GM18870 (cell line): ENCODE data around the gene ZNF681.
"Not testable (repeated sequence)": the region's sequence is repeated elsewhere in the genome, so short reads cannot be mapped to it uniquely, and the experiment has no call there.

Experiments
- ATAC-seq: cut with Tn5 transposase; IDR thresholded peaks from one replicate; pipeline ENCODE4 v1.9.1; 2021; ENCODE audit warnings: moderate library complexity; ENCODE audit not compliant: unreplicated experiment

The ZNF681 gene

DNA sequence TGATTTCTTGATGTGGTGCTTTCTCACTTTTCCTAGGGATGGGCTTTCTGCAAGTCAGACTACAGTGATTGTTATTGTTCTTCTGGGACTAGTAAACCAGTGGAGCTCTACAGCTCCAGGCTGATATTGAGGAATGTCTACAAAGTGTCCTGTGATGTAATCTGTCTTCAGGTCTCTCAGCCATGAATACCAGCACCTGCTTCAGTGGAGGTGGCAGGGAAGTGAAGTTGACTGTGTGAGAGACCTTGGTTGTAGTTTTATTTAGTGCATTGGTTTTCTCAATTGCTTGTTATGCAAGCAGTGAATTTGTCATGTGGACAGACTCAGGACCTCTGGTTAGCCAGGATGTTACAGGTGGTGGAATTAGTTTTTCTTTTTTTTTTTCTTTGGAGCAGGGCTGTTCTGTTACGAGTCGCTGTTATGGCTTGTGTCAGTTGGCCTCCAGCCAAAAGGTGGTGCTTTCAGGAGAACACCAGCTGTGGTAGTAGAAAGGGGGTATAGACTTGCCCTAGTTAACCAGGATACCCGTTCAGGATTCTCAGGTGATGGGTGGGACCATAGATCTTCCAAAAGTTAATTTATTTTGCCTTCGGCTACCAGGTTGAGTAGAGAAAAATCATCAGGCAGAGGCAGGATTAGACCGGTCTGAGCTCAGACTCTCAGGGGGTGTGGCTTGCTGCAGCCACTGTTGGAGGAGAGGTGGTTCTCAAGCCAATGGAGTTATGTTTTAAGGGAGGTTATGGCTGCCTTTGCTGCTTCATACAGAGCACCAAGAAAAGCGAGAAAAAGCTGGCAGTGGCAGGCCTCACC, 59.8 kb downstream of the ZNF681 start:
- ATAC-seq, result no peak

GRCh38 chr19:23692937-23693336, 65.8 kb downstream of the ZNF681 start:
- ATAC-seq, result not testable (repeated sequence)
